Naive B cell (primary cell): ENCODE data around the gene DENND1C. TPM values are rescaled to one million over a fixed set of nuclear protein-coding genes. Genes with fewer than 3 reads are reported as not detected.

Experiments used
- ATAC-seq, 2 donors: fragments of 150-1000 bp; cut with Tn5 transposase; 2 replicates each; pipeline ENCODE4 v1.10.0; 2021; ENCODE audit warnings: low read depth in 2 of 2, mild to moderate bottlenecking in 2 of 2, moderate library complexity in 2 of 2
- DNase-seq: peaks from one replicate; pipeline ENCODE4 v3.0.0; 2022
- H3K27ac Mint-ChIP-seq, 6 donors: one replicate each; pipeline ENCODE4 v1.8.0; 2020 to 2022; ENCODE audit warnings: mild to moderate bottlenecking in 6 of 6, mixed read lengths in 6 of 6, moderate library complexity in 5 of 6, inconsistent platforms in 2 of 6
- H3K27me3 Mint-ChIP-seq, 3 donors: one replicate each; pipeline ENCODE4 v1.8.0; 2021 to 2022; ENCODE audit warnings: mixed read lengths in 3 of 3, mild to moderate bottlenecking in 1 of 3
- H3K36me3 Mint-ChIP-seq, 2 donors: one replicate each; pipeline ENCODE4 v1.8.0; 2020 to 2022; ENCODE audit warnings: mixed read lengths in 2 of 2, inconsistent platforms in 1 of 2, mild to moderate bottlenecking in 1 of 2
- H3K4me1 Mint-ChIP-seq, 3 donors: one replicate each; pipeline ENCODE4 v1.8.0; 2020 to 2022; ENCODE audit warnings: mixed read lengths in 3 of 3, inconsistent platforms in 1 of 3, mild to moderate bottlenecking in 1 of 3, moderate library complexity in 1 of 3
- H3K4me3 Mint-ChIP-seq, 8 donors: one replicate each; pipeline ENCODE4 v1.8.0; 2020 to 2022; ENCODE audit warnings: mild to moderate bottlenecking in 8 of 8, mixed read lengths in 8 of 8, moderate library complexity in 8 of 8, inconsistent platforms in 2 of 8
- H3K9me3 Mint-ChIP-seq, 7 donors: one replicate each; pipeline ENCODE4 v1.8.0; 2020 to 2022; ENCODE audit warnings: mixed read lengths in 7 of 7, mild to moderate bottlenecking in 5 of 7, inconsistent platforms in 2 of 7, moderate library complexity in 1 of 7
- polyA plus RNA-seq, 6 donors: library from polyadenylated mRNA; unstranded; fragments of 300-500 nt; fragmentation: Illumina TruSeq; gene quantifications; one replicate each; pipeline ENCODE4 v1.2.3, GENCODE V29; 2021; ENCODE audit warnings: low read depth in 6 of 6

Gene DENND1C, protein sequence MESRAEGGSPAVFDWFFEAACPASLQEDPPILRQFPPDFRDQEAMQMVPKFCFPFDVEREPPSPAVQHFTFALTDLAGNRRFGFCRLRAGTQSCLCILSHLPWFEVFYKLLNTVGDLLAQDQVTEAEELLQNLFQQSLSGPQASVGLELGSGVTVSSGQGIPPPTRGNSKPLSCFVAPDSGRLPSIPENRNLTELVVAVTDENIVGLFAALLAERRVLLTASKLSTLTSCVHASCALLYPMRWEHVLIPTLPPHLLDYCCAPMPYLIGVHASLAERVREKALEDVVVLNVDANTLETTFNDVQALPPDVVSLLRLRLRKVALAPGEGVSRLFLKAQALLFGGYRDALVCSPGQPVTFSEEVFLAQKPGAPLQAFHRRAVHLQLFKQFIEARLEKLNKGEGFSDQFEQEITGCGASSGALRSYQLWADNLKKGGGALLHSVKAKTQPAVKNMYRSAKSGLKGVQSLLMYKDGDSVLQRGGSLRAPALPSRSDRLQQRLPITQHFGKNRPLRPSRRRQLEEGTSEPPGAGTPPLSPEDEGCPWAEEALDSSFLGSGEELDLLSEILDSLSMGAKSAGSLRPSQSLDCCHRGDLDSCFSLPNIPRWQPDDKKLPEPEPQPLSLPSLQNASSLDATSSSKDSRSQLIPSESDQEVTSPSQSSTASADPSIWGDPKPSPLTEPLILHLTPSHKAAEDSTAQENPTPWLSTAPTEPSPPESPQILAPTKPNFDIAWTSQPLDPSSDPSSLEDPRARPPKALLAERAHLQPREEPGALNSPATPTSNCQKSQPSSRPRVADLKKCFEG
- 10 to 100 TPM; 36.5 to 72.3 (median 39.3) TPM for polyA plus RNA-seq

DNA sequence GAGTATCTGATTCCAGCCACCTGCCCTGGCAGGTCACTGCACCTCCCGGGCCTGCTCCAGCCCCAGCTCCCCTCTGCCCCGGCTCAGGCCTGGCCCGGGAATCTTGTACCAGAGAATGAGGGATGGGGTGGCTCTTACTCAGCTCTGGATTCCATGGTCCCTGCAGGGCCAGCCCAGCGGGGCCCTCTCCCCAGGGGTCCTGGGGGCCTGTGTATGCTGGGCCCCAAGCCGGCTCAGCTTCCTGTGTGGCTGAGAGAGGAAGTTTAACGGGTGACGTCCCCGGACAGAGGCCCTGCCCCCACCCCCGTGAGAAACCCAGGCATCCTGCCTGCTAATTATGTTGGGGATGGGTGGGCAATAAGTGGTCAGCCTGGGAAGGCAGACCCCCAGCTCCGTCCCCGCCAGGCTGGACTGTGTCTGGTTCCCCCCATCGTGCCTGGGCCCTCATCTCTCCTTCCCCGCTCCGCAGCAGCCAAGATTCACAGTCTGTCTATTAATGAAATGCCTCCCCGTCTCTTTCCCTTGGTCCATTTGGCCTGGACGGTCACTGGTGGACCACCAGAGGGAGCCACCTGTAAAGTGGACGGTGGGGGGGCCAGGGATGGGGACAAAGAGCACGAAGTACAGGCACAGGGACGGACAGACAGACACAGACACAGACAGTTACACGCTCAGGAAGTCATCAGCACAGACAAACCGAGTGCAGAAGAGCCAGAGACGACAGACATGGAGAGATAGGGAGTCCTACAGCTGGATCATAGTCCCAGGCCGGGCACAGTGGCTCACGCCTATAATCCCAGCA lies at the start of gene DENND1C:
Gene DENND1C (minus strand): TSS at position 247 of the 802 bp plus-strand sequence. CDS start 92 bp downstream, at position 155.
- peak; percentile 69 for DNase-seq
- peak; percentile 98 to 99 for ATAC-seq
- Mint-ChIP-seq H3K27ac (peak within 1 kb of the TSS; percentile 98 to 99 (median 98)), H3K4me3 (peak within 1 kb of the TSS; percentile 78 to 99 (median 96)), H3K4me1 (peaks cover 25 to 29% (median 27%) of the 10 kb centered on the region in 3 donors), H3K27me3 (no peaks in the 10 kb centered on the region), H3K36me3 (no peaks in the 10 kb centered on the region), H3K9me3 (no peaks in the 10 kb centered on the region)

- Mint-ChIP-seq H3K27ac (peak within 1 kb of the TSS; percentile 58 to 91 (median 72)), H3K27me3 (peaks cover 25 to 48% (median 48%) of the 10 kb centered on the region in 3 donors), H3K9me3 (peaks cover 0 to 5% (median under 1%) of the 10 kb centered on the region in 7 donors), H3K4me3 (peak within 1 kb of the TSS; percentile 80 to 92 (median 90)), H3K4me1 (peaks cover 45 to 59% (median 53%) of the 10 kb centered on the region in 3 donors), H3K36me3 (no peaks in the 10 kb centered on the region)
- peak; percentile 34 to 43 for ATAC-seq
- DNase-seq = peak; percentile 54
Measured at GRCh38 chr19:6530386-6531162, 49.0 kb upstream of the DENND1C start, which contains the start of gene TNFSF9. Gene TNFSF9 (plus strand): TSS chr19:6531026. CDS start chr19:6531037, 11 bp downstream.

- no peak for DNase-seq
- Mint-ChIP-seq H3K27me3 (peaks cover 25 to 48% (median 48%) of the 10 kb centered on the region in 3 donors), H3K4me1 (peaks cover 45 to 56% (median 53%) of the 10 kb centered on the region in 3 donors), H3K27ac (peak overlapping the region in 3 of 6 donors; percentile 58 to 91 (median 83)), H3K36me3 (no peaks in the 10 kb centered on the region), H3K9me3 (peaks cover 0 to 5% (median 0%) of the 10 kb centered on the region in 7 donors), H3K4me3 (peak overlapping the region; percentile 17 to 92 (median 84))
- no peak for ATAC-seq
Measured at GRCh38 chr19:6529937-6530385, 48.4 kb upstream of the DENND1C start.

DNA sequence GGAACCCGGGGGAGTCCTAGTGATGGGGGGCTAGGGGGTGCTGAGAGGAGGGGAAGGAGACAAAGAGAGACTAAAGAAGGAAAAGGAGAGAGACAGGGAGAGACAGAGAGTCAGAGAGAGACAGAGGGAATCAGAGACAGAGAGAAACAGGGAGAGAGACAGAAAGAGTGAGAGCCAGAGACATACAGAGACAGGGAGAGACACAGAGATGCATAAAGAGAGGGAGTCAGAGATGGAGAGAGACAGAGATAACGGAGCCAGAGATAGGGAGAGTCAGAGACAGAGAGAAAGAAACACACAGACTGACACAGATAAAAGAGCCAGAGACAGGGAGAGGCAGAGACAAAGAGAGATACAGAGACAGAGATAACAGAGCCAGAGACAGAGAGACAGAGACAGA lies 47.8 kb upstream of the DENND1C start:
- peaks cover 25 to 47% (median 45%) of the 10 kb centered on the region in 3 donors for H3K27me3 Mint-ChIP-seq
- H3K36me3 Mint-ChIP-seq = no peaks in the 10 kb centered on the region
- peak overlapping the region in 6 of 8 donors; percentile 17 to 92 (median 77) for H3K4me3 Mint-ChIP-seq
- no peak for DNase-seq
- no peak for ATAC-seq
- H3K4me1 Mint-ChIP-seq = peaks cover 45 to 56% (median 51%) of the 10 kb centered on the region in 3 donors
- peaks cover 0 to 5% (median 0%) of the 10 kb centered on the region in 7 donors for H3K9me3 Mint-ChIP-seq
- peak overlapping the region in 1 of 6 donors; percentile 83 for H3K27ac Mint-ChIP-seq

- Mint-ChIP-seq H3K27me3 (peaks cover 25 to 40% (median 38%) of the 10 kb centered on the region in 3 donors), H3K9me3 (peaks cover 0 to 5% (median 0%) of the 10 kb centered on the region in 7 donors), H3K36me3 (no peaks in the 10 kb centered on the region), H3K27ac (peak overlapping the region in 4 of 6 donors; percentile 48 to 97 (median 82)), H3K4me3 (peak overlapping the region in 5 of 8 donors; percentile 42 to 80 (median 66)), H3K4me1 (peaks cover 44 to 53% (median 45%) of the 10 kb centered on the region in 3 donors)
- DNase-seq (no peak), ATAC-seq (peak; percentile 25 to 43)
Measured at GRCh38 chr19:6528544-6529121, 47.0 kb upstream of the DENND1C start.

- peaks cover 25 to 38% (median 36%) of the 10 kb centered on the region in 3 donors for H3K27me3 Mint-ChIP-seq
- H3K4me3 Mint-ChIP-seq = peak overlapping the region in 7 of 8 donors; percentile 7 to 63 (median 29)
- no peak for DNase-seq
- peaks cover 0 to 5% (median 0%) of the 10 kb centered on the region in 7 donors for H3K9me3 Mint-ChIP-seq
- no peaks in the 10 kb centered on the region for H3K36me3 Mint-ChIP-seq
- peak; percentile 54 to 64 for ATAC-seq
- H3K4me1 Mint-ChIP-seq = peaks cover 43 to 57% (median 44%) of the 10 kb centered on the region in 3 donors
- peak overlapping the region; percentile 13 to 97 (median 83) for H3K27ac Mint-ChIP-seq
Measured at GRCh38 chr19:6527893-6528543, 46.4 kb upstream of the DENND1C start.

GRCh38 chr19:6524311-6524710 lies 42.7 kb upstream of the DENND1C start:
- Mint-ChIP-seq H3K9me3 (no peaks in the 10 kb centered on the region), H3K36me3 (no peaks in the 10 kb centered on the region), H3K4me1 (peaks cover 21 to 42% (median 22%) of the 10 kb centered on the region in 3 donors), H3K27ac (no peak overlapping the region), H3K4me3 (no peak overlapping the region), H3K27me3 (peaks cover 2 to 5% (median 3%) of the 10 kb centered on the region in 3 donors)
- DNase-seq (no peak), ATAC-seq (no peak)

DNA sequence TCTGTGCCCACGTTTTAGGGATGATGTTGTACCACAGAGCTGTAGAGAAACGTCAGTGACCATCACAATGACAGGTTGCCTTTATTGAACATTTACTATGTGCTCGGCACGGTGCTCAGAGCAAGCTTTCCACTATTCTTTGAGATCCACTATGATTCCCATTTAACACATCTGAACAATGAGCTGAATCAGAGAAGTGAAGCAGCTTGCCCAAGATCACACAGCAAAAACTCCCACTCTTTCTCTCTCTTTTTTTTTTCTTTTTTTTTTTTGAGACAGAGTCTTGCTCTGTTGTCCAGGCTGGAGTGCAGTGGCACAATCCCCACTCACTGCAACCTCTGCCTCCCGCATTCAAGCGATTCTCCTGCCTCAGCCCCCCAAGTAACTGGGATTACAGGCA lies 41.1 kb upstream of the DENND1C start:
- no peak for ATAC-seq
- H3K4me1 Mint-ChIP-seq = peaks cover 24 to 40% (median 29%) of the 10 kb centered on the region in 3 donors
- peak overlapping the region in 2 of 8 donors; percentile 58 to 84 for H3K4me3 Mint-ChIP-seq
- no peaks in the 10 kb centered on the region for H3K27me3 Mint-ChIP-seq
- no peak for DNase-seq
- H3K36me3 Mint-ChIP-seq = no peaks in the 10 kb centered on the region
- peak overlapping the region; percentile 82 to 98 (median 92) for H3K27ac Mint-ChIP-seq
- no peaks in the 10 kb centered on the region for H3K9me3 Mint-ChIP-seq

DNA sequence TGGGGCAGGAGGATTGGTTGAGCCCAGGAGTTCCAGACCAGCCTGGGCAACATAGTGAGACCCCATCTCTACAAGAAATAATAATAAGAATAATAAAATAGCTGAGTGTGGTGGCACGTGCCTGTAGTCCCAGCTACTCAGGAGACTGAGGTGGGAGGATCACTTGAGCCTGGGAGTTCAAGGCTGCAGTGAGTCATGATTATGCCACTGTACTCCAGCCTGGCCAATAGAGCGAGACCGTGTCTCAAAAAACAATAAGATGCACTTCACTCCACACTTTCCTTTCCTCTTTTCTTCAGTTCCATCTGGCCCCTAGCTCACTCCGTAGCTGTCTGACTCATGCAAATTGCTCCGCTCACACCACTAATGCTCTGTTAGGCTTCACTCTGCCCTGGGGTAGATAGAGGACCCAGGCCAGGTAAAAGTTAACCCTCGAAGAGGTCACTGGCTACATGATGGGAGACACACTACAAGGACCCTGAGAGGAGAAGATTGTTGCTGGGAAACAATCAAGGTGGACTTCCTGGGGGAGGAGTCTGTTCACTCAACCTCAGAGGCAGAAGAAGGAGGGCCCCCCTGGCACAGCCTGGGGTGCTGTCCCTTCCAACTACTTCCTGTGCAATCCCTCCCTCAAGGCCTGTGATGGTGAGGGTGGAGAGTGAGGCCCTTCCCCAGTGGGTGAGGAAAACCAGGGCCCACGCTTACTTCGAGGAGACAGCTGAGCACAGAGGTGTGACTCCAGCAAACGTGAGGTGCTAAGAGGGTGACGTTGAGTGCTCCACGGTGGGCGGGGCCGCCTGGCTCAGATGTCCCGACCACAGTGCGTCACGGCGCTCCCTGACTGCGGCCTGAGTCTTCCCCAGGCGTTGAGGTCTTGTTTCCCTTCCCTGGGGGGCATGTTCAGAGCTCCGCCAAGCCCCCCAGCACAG lies 40.4 kb upstream of the DENND1C start:
- Mint-ChIP-seq H3K4me1 (peaks cover 29 to 44% (median 35%) of the 10 kb centered on the region in 3 donors), H3K4me3 (peak overlapping the region; percentile 41 to 84 (median 72)), H3K36me3 (no peaks in the 10 kb centered on the region), H3K27me3 (no peaks in the 10 kb centered on the region), H3K9me3 (no peaks in the 10 kb centered on the region), H3K27ac (peak overlapping the region; percentile 83 to 98 (median 96))
- peak; percentile 67 to 80 for ATAC-seq
- peak; percentile 67 for DNase-seq

DNA sequence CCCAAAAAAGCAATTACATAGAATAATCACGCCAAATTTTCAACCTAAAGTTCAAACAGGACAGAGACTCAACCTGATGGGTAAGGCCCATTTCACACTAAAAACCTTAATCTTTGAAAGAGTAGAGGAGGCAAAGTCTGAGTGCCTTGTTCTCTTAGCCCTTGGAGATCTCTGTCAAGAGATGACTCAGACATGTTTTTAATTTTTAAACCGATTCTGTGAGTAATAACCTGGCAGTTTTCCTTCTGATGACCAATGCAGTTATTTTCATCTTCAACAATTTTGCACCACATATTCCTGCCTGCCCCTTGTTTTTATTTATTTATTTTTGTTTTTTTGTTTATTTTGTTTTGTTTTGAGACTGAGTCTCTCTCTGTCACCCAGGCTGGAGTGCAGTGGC lies 37.7 kb upstream of the DENND1C start:
- no peaks in the 10 kb centered on the region for H3K36me3 Mint-ChIP-seq
- H3K27me3 Mint-ChIP-seq = no peaks in the 10 kb centered on the region
- peak overlapping the region in 4 of 6 donors; percentile 29 to 93 (median 50) for H3K27ac Mint-ChIP-seq
- no peak for ATAC-seq
- H3K9me3 Mint-ChIP-seq = no peaks in the 10 kb centered on the region
- peaks cover 44 to 58% (median 48%) of the 10 kb centered on the region in 3 donors for H3K4me1 Mint-ChIP-seq
- peak overlapping the region in 2 of 8 donors; percentile 36 to 41 for H3K4me3 Mint-ChIP-seq
- no peak for DNase-seq
